Right cardiac atrium (tissue), 5 donors: ENCODE data around the gene IL22RA1. TPM values are rescaled to one million over a fixed set of nuclear protein-coding genes. Genes with fewer than 3 reads are reported as not detected.

Source experiments
- polyA plus RNA-seq: library from polyadenylated mRNA; stranded (reverse); fragments of 200-250 nt; gene quantifications from one replicate; pipeline ENCODE4 v1.2.3, GENCODE V29; 2013
- total RNA-seq, 4 donors: library from RNA; stranded (reverse); fragmentation: NEBNext Ultra II Directional; extraction: Animal tissue kit (Norgen Biotek cat#: 25700); gene quantifications; one replicate each; pipeline ENCODE4 v1.2.1, GENCODE V29; 2021
- donor health status: healthy with polysubstance abuse.
- donor health status: DM: no; HTN: yes; CAD: no.
- donor health status: DM: no; HTN: no; CAD: no.
- donor health status: DM: no; HTN: yes; CAD: no; lungs with severe emphysema.
- donor health status: DM: yes; HTN: yes; CAD: no.

Gene IL22RA1
- total and polyA plus RNA-seq, 5 donors, result 0.28 to 0.51 (median 0.29) TPM

Other genes starting within 250 kb of the IL22RA1 start
- not detected for gene CNR2, start 229.8 kb downstream of the IL22RA1 start, total RNA-seq
- gene CNR2, start 229.8 kb downstream of the IL22RA1 start, polyA plus RNA-seq, result not detected
- 100 to 1,000 TPM in 1 of 4 donors, 10 to 100 TPM in 3; 74.6 to 104 (median 87.6) TPM for gene PNRC2, start 183.3 kb downstream of the IL22RA1 start, total RNA-seq
- gene PNRC2, start 183.3 kb downstream of the IL22RA1 start, polyA plus RNA-seq, result 82.2 TPM
- gene SRSF10, start 162.8 kb downstream of the IL22RA1 start, total RNA-seq, result 10 to 100 TPM; 49.8 to 59.0 (median 53.0) TPM
- 39.8 TPM for gene SRSF10, start 162.8 kb downstream of the IL22RA1 start, polyA plus RNA-seq
- 100 to 1,000 TPM; 202 to 292 (median 241) TPM for gene MYOM3, start 31.0 kb downstream of the IL22RA1 start, total RNA-seq
- gene MYOM3, start 31.0 kb downstream of the IL22RA1 start, polyA plus RNA-seq, result 258 TPM
- 1 to 10 TPM; 3.3 to 6.2 (median 5.9) TPM for gene IFNLR1, start 44.1 kb upstream of the IL22RA1 start, total RNA-seq
- gene IFNLR1, start 44.1 kb upstream of the IL22RA1 start, polyA plus RNA-seq, result 3.4 TPM
- gene GRHL3, start 176.2 kb upstream of the IL22RA1 start, total RNA-seq, result 1 to 10 TPM in 1 of 4 donors, under 1 TPM in 2, not detected in 1; 0.39 to 1.7 (median 0.85) TPM
- gene GRHL3, start 176.2 kb upstream of the IL22RA1 start, polyA plus RNA-seq, result not detected